CD4-positive, alpha-beta T cell treated with Interleukin-6 for 4 hours (primary cell): ENCODE results near the gene MOB3A.
"Not testable (repeated sequence)": the region's sequence is repeated elsewhere in the genome, so short reads cannot be mapped to it uniquely, and the experiment has no call there.

Experiments used
- DNase-seq: peaks from one replicate; pipeline ENCODE4 v3.0.0-alpha.2; 2020; ENCODE audit warnings: mixed read lengths

Gene MOB3A

GRCh38 chr19:2045501-2046045 is 50.6 kb downstream of the MOB3A start:
- DNase-seq, result no peak

GRCh38 chr19:2044709-2045500 is 51.2 kb downstream of the MOB3A start:
- DNase-seq, result no peak

GRCh38 chr19:2043961-2044708 is 52.0 kb downstream of the MOB3A start:
- DNase-seq, result no peak

- DNase-seq, result no peak
Measured at GRCh38 chr19:2043251-2043641, 52.9 kb downstream of the MOB3A start.

GRCh38 chr19:2042485-2043250 is 53.5 kb downstream of the MOB3A start:
- DNase-seq, result peak; percentile 24

GRCh38 chr19:2041683-2042484 is 54.2 kb downstream of the MOB3A start:
- peak; percentile 100 for DNase-seq

GRCh38 chr19:2041433-2041682 is 54.8 kb downstream of the MOB3A start:
- DNase-seq, result no peak

GRCh38 chr19:2040647-2041432 is 55.3 kb downstream of the MOB3A start:
- no peak for DNase-seq

- no peak for DNase-seq
Measured at GRCh38 chr19:2039959-2040646, 56.0 kb downstream of the MOB3A start.

GRCh38 chr19:2039089-2039958 is 56.8 kb downstream of the MOB3A start:
- no peak for DNase-seq

- DNase-seq, result no peak
Measured at GRCh38 chr19:2038284-2039088, 57.6 kb downstream of the MOB3A start.

GRCh38 chr19:2037651-2038255 is 58.4 kb downstream of the MOB3A start:
- no peak for DNase-seq

GRCh38 chr19:2036424-2036823 is 59.7 kb downstream of the MOB3A start:
- no peak for DNase-seq

GRCh38 chr19:2035590-2035991 is 60.5 kb downstream of the MOB3A start:
- no peak for DNase-seq

GRCh38 chr19:2034729-2035589 is 61.2 kb downstream of the MOB3A start:
- DNase-seq, result peak; percentile 49

- DNase-seq, result not testable (repeated sequence)
Measured at GRCh38 chr19:2034253-2034652, 61.9 kb downstream of the MOB3A start.

GRCh38 chr19:2033825-2034159 is 62.3 kb downstream of the MOB3A start:
- no peak for DNase-seq
